CD8-positive, alpha-beta memory T cell (primary cell): Measurements from ENCODE around the gene KCTD16. TPM values are rescaled to one million over a fixed set of nuclear protein-coding genes. Genes with fewer than 3 reads are reported as not detected.

ENCODE experiments used
- CTCF ChIA-PET: fragments of 350-600 bp; sonication (Branson Sonifier 250); formaldehyde crosslinking; loops from one replicate; lab custom pipeline; 2021; ENCODE audit warnings: antibody characterized with exemption; lab: Charles Lee
- POLR2A ChIA-PET: fragments of 350-600 bp; sonication (Branson Sonifier 250); formaldehyde crosslinking; loops from one replicate; lab custom pipeline; 2021; ENCODE audit warnings: antibody characterized with exemption; lab: Charles Lee
- DNase-seq, 5 donors: peaks; one replicate each; pipeline versions ENCODE4 v3.0.0 to v3.0.0-alpha.2; 2020 to 2022; ENCODE audit warnings: mixed read lengths in 1 of 5
- H3K27ac ChIP-seq: one replicate; pipeline ENCODE4 v1.7.0; 2013; ENCODE audit warnings: low read depth, mild to moderate bottlenecking, low read length, moderate library complexity
- H3K27me3 ChIP-seq: 2 replicates; pipeline ENCODE4 v1.7.0; 2013; ENCODE audit warnings: low read length, mild to moderate bottlenecking; ENCODE audit not compliant: insufficient read depth, poor library complexity, severe bottlenecking
- H3K36me3 ChIP-seq: 2 replicates; pipeline ENCODE4 v1.7.0; 2013; ENCODE audit warnings: mild to moderate bottlenecking, low read length, moderate library complexity; ENCODE audit not compliant: insufficient read depth
- H3K4me1 ChIP-seq: 2 replicates; pipeline ENCODE4 v1.7.0; 2013; ENCODE audit warnings: mild to moderate bottlenecking, low read length, moderate library complexity; ENCODE audit not compliant: insufficient read depth
- H3K4me3 ChIP-seq: 2 replicates; pipeline ENCODE4 v1.7.0; 2013; ENCODE audit warnings: mild to moderate bottlenecking, low read length
- H3K9me3 ChIP-seq: 2 replicates; pipeline ENCODE4 v1.7.0; 2013; ENCODE audit warnings: mild to moderate bottlenecking, low read length
- H3K27ac Mint-ChIP-seq, 8 donors: one replicate each; pipeline ENCODE4 v1.8.0; 2020 to 2021; ENCODE audit warnings: mixed read lengths in 8 of 8, mild to moderate bottlenecking in 6 of 8, inconsistent platforms in 3 of 8, moderate library complexity in 3 of 8
- H3K27me3 Mint-ChIP-seq, 2 donors: one replicate each; pipeline ENCODE4 v1.8.0; 2020 to 2021; ENCODE audit warnings: mixed read lengths in 2 of 2, mild to moderate bottlenecking in 1 of 2, moderate library complexity in 1 of 2
- H3K36me3 Mint-ChIP-seq, 3 donors: one replicate each; pipeline ENCODE4 v1.8.0; 2020 to 2021; ENCODE audit warnings: mixed read lengths in 3 of 3, inconsistent platforms in 1 of 3, mild to moderate bottlenecking in 1 of 3
- H3K4me1 Mint-ChIP-seq, 3 donors: one replicate each; pipeline ENCODE4 v1.8.0; 2020 to 2021; ENCODE audit warnings: mixed read lengths in 3 of 3, inconsistent platforms in 1 of 3, mild to moderate bottlenecking in 1 of 3
- H3K4me3 Mint-ChIP-seq, 7 donors: one replicate each; pipeline ENCODE4 v1.8.0; 2020 to 2021; ENCODE audit warnings: mixed read lengths in 7 of 7, mild to moderate bottlenecking in 6 of 7, moderate library complexity in 4 of 7, inconsistent platforms in 2 of 7
- H3K9me3 Mint-ChIP-seq, 5 donors: one replicate each; pipeline ENCODE4 v1.8.0; 2020 to 2022; ENCODE audit warnings: mixed read lengths in 5 of 5, mild to moderate bottlenecking in 3 of 5, moderate library complexity in 2 of 5, inconsistent platforms in 1 of 5
- polyA plus RNA-seq: library from polyadenylated mRNA; unstranded; fragments of 300-500 nt; fragmentation: Illumina TruSeq; gene quantifications from one replicate; pipeline ENCODE4 v1.2.3, GENCODE V29; 2021
- total RNA-seq, 2 experiments: library from RNA; stranded (reverse); gene quantifications; one replicate each; pipeline ENCODE4 v1.2.3, GENCODE V29; 2021

The KCTD16 gene
- total and polyA plus RNA-seq, 3 experiments from 2014 or later = 0.01 to 0.09 (median 0.02) TPM

DNA sequence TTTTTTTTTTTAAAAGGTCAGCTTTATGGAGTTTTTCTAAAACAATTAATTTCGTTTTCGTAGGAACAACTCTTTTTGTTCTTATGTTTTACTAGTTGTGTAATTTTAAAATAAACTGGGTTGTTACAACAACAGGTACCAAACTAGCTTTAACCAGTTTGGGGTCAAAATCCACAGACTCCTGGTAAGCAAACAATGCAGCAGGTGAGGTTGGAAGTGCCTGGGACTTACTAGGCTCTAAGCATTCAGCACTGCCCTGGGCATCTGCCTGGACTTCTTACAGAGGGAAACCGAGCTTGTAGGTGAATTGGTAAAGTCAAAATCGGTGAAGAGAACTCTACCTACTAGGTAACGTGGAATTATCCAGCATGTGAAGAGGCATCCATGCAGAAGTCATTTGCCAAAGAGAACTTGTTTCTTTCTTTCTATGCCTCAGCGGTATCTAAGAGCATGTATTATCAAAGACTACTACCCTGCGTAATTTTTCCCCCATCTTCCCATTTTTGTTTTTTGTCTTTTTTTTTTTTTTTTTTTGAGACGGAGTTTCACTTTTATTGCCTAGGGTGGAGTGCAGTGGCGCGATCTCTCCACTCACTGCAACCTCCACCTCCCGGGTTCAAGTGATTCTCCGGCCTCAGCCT lies 145.4 kb downstream of the KCTD16 start:
- no peaks in the 10 kb centered on the region for H3K36me3 ChIP-seq
- no peak overlapping the region for H3K4me3 Mint-ChIP-seq
- POLR2A ChIA-PET = no interaction called here
- no peak for DNase-seq
- H3K27me3 Mint-ChIP-seq = no peaks in the 10 kb centered on the region
- H3K27ac Mint-ChIP-seq = no peak overlapping the region
- H3K27ac ChIP-seq = no peak overlapping the region
- H3K27me3 ChIP-seq = no peaks in the 10 kb centered on the region
- H3K4me1 Mint-ChIP-seq = no peaks in the 10 kb centered on the region
- H3K4me3 ChIP-seq = no peak overlapping the region
- H3K36me3 Mint-ChIP-seq = no peaks in the 10 kb centered on the region
- no peaks in the 10 kb centered on the region for H3K4me1 ChIP-seq
- H3K9me3 ChIP-seq = no peaks in the 10 kb centered on the region
- CTCF ChIA-PET = no interaction called here
- H3K9me3 Mint-ChIP-seq = no peaks in the 10 kb centered on the region

DNA sequence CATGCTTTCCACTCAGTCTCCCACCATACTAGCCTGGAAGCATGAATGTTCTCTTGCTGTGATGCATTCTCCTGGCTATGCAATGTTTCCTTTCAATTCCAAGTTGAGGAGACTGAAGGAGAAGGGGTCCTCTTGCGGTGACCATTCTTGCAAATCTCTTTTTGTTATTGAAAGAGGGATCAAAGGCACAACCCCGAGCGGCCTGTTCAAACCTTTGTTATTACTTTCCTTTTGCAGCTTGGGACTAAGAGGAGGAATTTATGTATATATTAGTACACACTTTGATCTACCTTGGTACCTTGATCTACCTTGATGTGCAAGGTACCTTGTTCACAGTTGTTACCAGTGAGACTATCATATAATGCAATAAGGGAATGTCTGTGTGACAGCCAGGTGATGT lies 147.3 kb downstream of the KCTD16 start:
- POLR2A ChIA-PET = no interaction called here
- H3K4me3 ChIP-seq = no peak overlapping the region
- Mint-ChIP-seq H3K36me3 (no peaks in the 10 kb centered on the region), H3K4me3 (no peak overlapping the region), H3K27me3 (peaks cover 0 to 4% of the 10 kb centered on the region in 2 donors), H3K9me3 (no peaks in the 10 kb centered on the region), H3K4me1 (no peaks in the 10 kb centered on the region), H3K27ac (no peak overlapping the region)
- H3K27ac ChIP-seq = no peak overlapping the region
- no peaks in the 10 kb centered on the region for H3K4me1 ChIP-seq
- no peaks in the 10 kb centered on the region for H3K27me3 ChIP-seq
- H3K36me3 ChIP-seq = no peaks in the 10 kb centered on the region
- no peaks in the 10 kb centered on the region for H3K9me3 ChIP-seq
- no peak for DNase-seq
- CTCF ChIA-PET = no interaction called here

DNA sequence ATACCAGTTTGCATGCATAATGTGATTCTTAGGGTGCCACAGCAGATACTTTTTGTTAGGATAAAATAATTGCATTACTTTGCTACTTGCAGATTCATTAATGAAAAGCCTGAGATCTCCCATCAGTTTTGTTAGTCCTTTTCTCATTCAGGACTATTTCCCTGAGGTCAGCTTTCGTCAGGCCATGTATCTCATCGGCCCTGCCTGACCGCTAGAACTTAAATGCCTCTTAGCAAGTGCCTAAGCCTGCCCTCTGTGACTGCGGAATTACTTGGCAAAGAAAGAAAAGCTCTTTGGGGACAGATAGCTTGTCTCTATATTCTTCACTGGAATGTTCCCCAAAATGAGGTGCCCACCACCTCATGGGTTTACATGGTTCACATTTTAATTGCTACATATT lies 147.8 kb downstream of the KCTD16 start:
- peaks cover 0 to 4% of the 10 kb centered on the region in 2 donors for H3K27me3 Mint-ChIP-seq
- ChIA-PET CTCF (no interaction called here), POLR2A (no interaction called here)
- H3K27ac Mint-ChIP-seq = no peak overlapping the region
- no peak overlapping the region for H3K4me3 ChIP-seq
- no peaks in the 10 kb centered on the region for H3K36me3 ChIP-seq
- no peaks in the 10 kb centered on the region for H3K9me3 ChIP-seq
- H3K27ac ChIP-seq = no peak overlapping the region
- H3K4me3 Mint-ChIP-seq = no peak overlapping the region
- H3K9me3 Mint-ChIP-seq = no peaks in the 10 kb centered on the region
- no peaks in the 10 kb centered on the region for H3K4me1 Mint-ChIP-seq
- H3K36me3 Mint-ChIP-seq = no peaks in the 10 kb centered on the region
- no peak for DNase-seq
- H3K27me3 ChIP-seq = no peaks in the 10 kb centered on the region
- no peaks in the 10 kb centered on the region for H3K4me1 ChIP-seq

DNA sequence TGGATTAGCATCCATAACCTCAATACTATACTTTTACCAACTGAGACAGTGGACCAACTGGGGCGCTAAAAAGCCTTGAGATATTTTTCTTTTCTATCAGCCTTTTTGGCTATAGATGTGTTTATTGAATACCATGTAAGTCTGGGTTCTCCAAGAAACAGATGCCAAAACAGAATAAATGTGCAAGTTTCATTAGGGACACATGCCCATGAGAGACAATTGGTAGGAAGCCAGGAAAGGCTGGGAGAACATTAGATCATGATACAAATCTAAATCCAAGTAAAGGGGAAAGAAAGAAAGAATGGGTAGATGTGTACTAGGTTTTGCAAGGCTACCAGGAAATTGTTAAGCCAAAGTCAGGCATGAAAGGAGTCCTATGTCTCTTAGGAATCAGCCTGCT lies 152.5 kb downstream of the KCTD16 start:
- Mint-ChIP-seq H3K4me3 (no peak overlapping the region), H3K4me1 (no peaks in the 10 kb centered on the region), H3K27me3 (peaks cover 2 to 4% of the 10 kb centered on the region in 2 donors), H3K27ac (no peak overlapping the region), H3K36me3 (no peaks in the 10 kb centered on the region), H3K9me3 (peaks cover 0 to 1% (median 0%) of the 10 kb centered on the region in 5 donors)
- H3K27ac ChIP-seq = no peak overlapping the region
- no peaks in the 10 kb centered on the region for H3K9me3 ChIP-seq
- H3K4me1 ChIP-seq = no peaks in the 10 kb centered on the region
- no peaks in the 10 kb centered on the region for H3K36me3 ChIP-seq
- no peaks in the 10 kb centered on the region for H3K27me3 ChIP-seq
- ChIA-PET CTCF (no interaction called here), POLR2A (no interaction called here)
- no peak for DNase-seq
- no peak overlapping the region for H3K4me3 ChIP-seq

DNA sequence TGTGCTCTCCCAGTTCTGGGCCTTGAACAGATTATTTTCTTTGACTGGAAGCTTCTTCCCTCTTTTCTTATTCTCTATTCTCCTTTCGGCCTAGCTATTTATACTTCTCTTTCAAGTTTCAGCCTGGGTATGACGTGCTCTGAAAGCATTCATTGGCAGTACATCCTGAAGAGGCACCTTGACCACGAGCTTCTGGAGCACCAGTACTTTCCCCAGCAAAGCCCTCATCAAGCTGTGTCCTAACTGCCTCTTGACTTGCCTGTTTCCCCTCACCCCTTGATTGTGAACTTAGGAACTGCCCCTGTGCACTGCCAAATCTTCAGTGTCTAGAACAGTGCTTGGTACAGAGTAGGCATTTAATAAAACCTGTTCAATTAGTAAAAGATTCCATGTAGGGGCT lies 154.9 kb downstream of the KCTD16 start:
- H3K36me3 ChIP-seq = no peaks in the 10 kb centered on the region
- Mint-ChIP-seq H3K36me3 (no peaks in the 10 kb centered on the region), H3K4me1 (no peaks in the 10 kb centered on the region), H3K27ac (no peak overlapping the region), H3K4me3 (no peak overlapping the region), H3K9me3 (peaks cover 0 to 1% (median 0%) of the 10 kb centered on the region in 5 donors), H3K27me3 (peaks cover 2 to 10% of the 10 kb centered on the region in 2 donors)
- no peak overlapping the region for H3K27ac ChIP-seq
- ChIA-PET CTCF (no interaction called here), POLR2A (no interaction called here)
- H3K27me3 ChIP-seq = no peaks in the 10 kb centered on the region
- no peak for DNase-seq
- H3K9me3 ChIP-seq = no peaks in the 10 kb centered on the region
- no peaks in the 10 kb centered on the region for H3K4me1 ChIP-seq
- H3K4me3 ChIP-seq = no peak overlapping the region

DNA sequence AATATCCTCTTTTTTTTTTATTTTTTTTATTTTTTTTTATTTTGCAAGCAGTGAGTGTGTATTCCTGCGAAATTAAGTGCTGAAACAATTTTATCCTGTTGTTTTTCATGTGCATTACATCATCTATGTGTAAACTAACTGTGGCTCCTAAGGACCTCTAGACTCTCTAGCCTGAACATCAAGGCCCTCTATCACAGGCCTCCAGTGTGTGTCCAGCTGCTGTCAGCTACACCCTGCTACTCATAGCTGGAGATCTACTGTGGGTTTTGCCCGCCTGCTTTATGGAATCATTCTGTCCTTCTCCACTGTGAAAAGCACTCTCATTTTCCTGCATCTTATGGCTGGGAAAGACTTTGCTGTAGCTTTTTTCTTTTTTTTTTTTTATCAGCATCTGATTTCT lies 157.8 kb downstream of the KCTD16 start:
- no peaks in the 10 kb centered on the region for H3K4me1 ChIP-seq
- no peaks in the 10 kb centered on the region for H3K27me3 ChIP-seq
- H3K27ac ChIP-seq = no peak overlapping the region
- no peaks in the 10 kb centered on the region for H3K36me3 ChIP-seq
- H3K4me3 ChIP-seq = no peak overlapping the region
- Mint-ChIP-seq H3K36me3 (no peaks in the 10 kb centered on the region), H3K9me3 (peaks cover 0 to 1% (median 0%) of the 10 kb centered on the region in 5 donors), H3K27me3 (peaks cover 2 to 6% of the 10 kb centered on the region in 2 donors), H3K4me1 (no peaks in the 10 kb centered on the region), H3K4me3 (no peak overlapping the region), H3K27ac (no peak overlapping the region)
- no peak for DNase-seq
- ChIA-PET POLR2A (no interaction called here), CTCF (no interaction called here)
- H3K9me3 ChIP-seq = no peaks in the 10 kb centered on the region

DNA sequence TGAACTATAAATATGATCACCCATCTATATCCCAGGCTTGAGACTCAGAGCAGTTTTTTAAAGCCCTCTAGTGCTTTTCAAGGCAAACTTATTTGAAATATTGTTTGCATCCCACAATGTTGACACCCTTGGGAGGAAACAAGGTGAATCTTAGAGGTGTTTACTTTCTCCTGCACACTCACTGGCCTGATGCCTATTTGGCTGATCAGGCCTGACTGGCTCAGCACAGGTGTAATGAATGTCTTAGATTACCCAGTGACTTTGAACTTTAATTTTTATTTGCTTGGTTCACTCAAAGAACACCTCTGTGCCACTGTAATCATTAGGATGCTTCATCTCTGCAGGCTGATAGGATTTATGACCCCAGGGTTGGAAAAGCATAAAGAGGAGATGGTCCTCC lies 158.3 kb downstream of the KCTD16 start:
- Mint-ChIP-seq H3K9me3 (peaks cover 0 to 1% (median 0%) of the 10 kb centered on the region in 5 donors), H3K4me1 (no peaks in the 10 kb centered on the region), H3K27me3 (peaks cover 2 to 6% of the 10 kb centered on the region in 2 donors), H3K4me3 (no peak overlapping the region), H3K27ac (no peak overlapping the region), H3K36me3 (no peaks in the 10 kb centered on the region)
- no peaks in the 10 kb centered on the region for H3K27me3 ChIP-seq
- H3K4me3 ChIP-seq = no peak overlapping the region
- no peak overlapping the region for H3K27ac ChIP-seq
- no peaks in the 10 kb centered on the region for H3K4me1 ChIP-seq
- no peaks in the 10 kb centered on the region for H3K36me3 ChIP-seq
- ChIA-PET CTCF (no interaction called here), POLR2A (no interaction called here)
- H3K9me3 ChIP-seq = no peaks in the 10 kb centered on the region
- no peak for DNase-seq

DNA sequence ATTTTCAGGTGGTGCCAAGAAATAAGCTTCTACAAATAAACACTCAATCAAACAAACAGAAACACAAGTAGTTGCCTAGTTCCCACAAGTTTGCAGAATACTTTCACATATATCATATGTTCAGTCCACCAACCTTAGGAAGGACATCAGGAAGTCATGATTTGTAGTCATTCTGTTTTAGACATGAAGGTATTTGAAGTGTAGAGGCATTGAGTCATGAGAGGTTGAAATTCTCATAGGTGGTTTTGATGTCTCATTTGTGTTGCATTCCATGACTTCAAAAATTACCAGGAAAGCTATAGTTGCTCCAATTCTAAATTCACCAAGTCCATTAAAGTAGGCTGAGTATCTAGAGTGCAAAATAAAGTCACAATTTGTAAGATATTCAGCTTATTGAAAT lies 159.0 kb downstream of the KCTD16 start:
- no peak for DNase-seq
- no peaks in the 10 kb centered on the region for H3K4me1 Mint-ChIP-seq
- H3K27me3 Mint-ChIP-seq = peaks cover 2 to 6% of the 10 kb centered on the region in 2 donors
- H3K27ac Mint-ChIP-seq = no peak overlapping the region
- Histone ChIP-seq H3K27ac (no peak overlapping the region), H3K4me3 (no peak overlapping the region), H3K9me3 (no peaks in the 10 kb centered on the region), H3K4me1 (no peaks in the 10 kb centered on the region), H3K27me3 (no peaks in the 10 kb centered on the region), H3K36me3 (no peaks in the 10 kb centered on the region)
- no peak overlapping the region for H3K4me3 Mint-ChIP-seq
- H3K9me3 Mint-ChIP-seq = peaks cover 0 to 1% (median 0%) of the 10 kb centered on the region in 5 donors
- ChIA-PET CTCF (no interaction called here), POLR2A (no interaction called here)
- no peaks in the 10 kb centered on the region for H3K36me3 Mint-ChIP-seq
